ENCODE data around the gene ZNF185. TPM values are rescaled to one million over a fixed set of nuclear protein-coding genes. Genes with fewer than 3 reads are reported as not detected.

The ZNF185 gene
- total RNA-seq, 4 donors from 2014 or later, result 3.6 to 7.0 (median 5.8) TPM

GRCh38 chrX:152896450-152896849 lies 1.4 kb upstream of the ZNF185 start:
- TF ChIP-seq CTCF (IDR thresholded peaks at IDR 0.05; ENCODE audit: low read depth), result no peak

- TF ChIP-seq CTCF (IDR thresholded peaks at IDR 0.05; ENCODE audit: low read depth), result no peak
Observed at GRCh38 chrX:152898442-152898841, 575 bp downstream of the ZNF185 start.

GRCh38 chrX:152899111-152899873 lies 1.4 kb downstream of the ZNF185 start:
- TF ChIP-seq CTCF (IDR thresholded peaks at IDR 0.05; ENCODE audit: low read depth), result no peak

- TF ChIP-seq CTCF (IDR thresholded peaks at IDR 0.05; ENCODE audit: low read depth), result no peak
Observed at GRCh38 chrX:152899874-152900719, 2.2 kb downstream of the ZNF185 start.

- TF ChIP-seq CTCF (IDR thresholded peaks at IDR 0.05; ENCODE audit: low read depth), result no peak
Observed at GRCh38 chrX:152900937-152901445, 3.1 kb downstream of the ZNF185 start.

- TF ChIP-seq CTCF (IDR thresholded peaks at IDR 0.05; ENCODE audit: low read depth), result no peak
Observed at GRCh38 chrX:152901816-152902501, 4.1 kb downstream of the ZNF185 start.

- TF ChIP-seq CTCF (IDR thresholded peaks at IDR 0.05; ENCODE audit: low read depth), result no peak
Observed at GRCh38 chrX:152902502-152902820, 4.6 kb downstream of the ZNF185 start.
